OCI-LY1 (cell line): ENCODE measurements around the gene SFI1.
A peak's percentile ranks its signal among the peaks of the same experiment; 100 is the strongest.
"Not testable (repeated sequence)": the region's sequence is repeated elsewhere in the genome, so short reads cannot be mapped to it uniquely, and the experiment has no call there.

Experiments
- H2AFZ ChIP-seq: fragments of 200-600 bp; sonication (generic), shearing (Covaris generic); 2 replicates; pipeline ENCODE4 v1.6.0; 2014; ENCODE audit warnings: antibody characterized with exemption, mild to moderate bottlenecking, low read length
- H3F3A ChIP-seq: fragments of 200-600 bp; sonication (generic), shearing (Covaris generic); 2 replicates; pipeline ENCODE4 v1.6.0; 2014; ENCODE audit warnings: mild to moderate bottlenecking, antibody characterized with exemption, low read length, moderate library complexity; ENCODE audit not compliant: insufficient read depth
- H3K27ac ChIP-seq: fragments of 200-600 bp; sonication (generic); 2 replicates; pipeline ENCODE4 v1.5.1; 2014; ENCODE audit warnings: low read length, mixed run types, mild to moderate bottlenecking, low read depth; ENCODE audit not compliant: poor library complexity, severe bottlenecking
- H3K27me3 ChIP-seq: fragments of 200-600 bp; sonication (generic); 2 replicates; pipeline ENCODE4 v1.6.0; 2014; ENCODE audit warnings: antibody characterized with exemption, mild to moderate bottlenecking, low read length, moderate library complexity; ENCODE audit not compliant: insufficient read depth
- H3K36me3 ChIP-seq: fragments of 200-600 bp; sonication (generic); 2 replicates; pipeline ENCODE4 v1.6.1; 2014; ENCODE audit warnings: mild to moderate bottlenecking, antibody characterized with exemption, low read length, moderate library complexity, mixed read lengths; ENCODE audit not compliant: insufficient read depth
- H3K4me1 ChIP-seq: fragments of 200-600 bp; sonication (generic); 2 replicates; pipeline ENCODE4 v1.5.1; 2014; ENCODE audit warnings: mild to moderate bottlenecking, low read length, moderate library complexity; ENCODE audit not compliant: insufficient read depth, severe bottlenecking
- H3K4me2 ChIP-seq: fragments of 200-600 bp; sonication (generic), shearing (Covaris generic); 2 replicates; pipeline ENCODE4 v1.6.1; 2014; ENCODE audit warnings: low read length
- H3K4me3 ChIP-seq: fragments of 200-600 bp; sonication (generic); 2 replicates; pipeline ENCODE4 v1.5.1; 2014; ENCODE audit warnings: low read length, low read depth, mild to moderate bottlenecking, mixed read lengths; ENCODE audit not compliant: poor library complexity, severe bottlenecking
- H3K79me2 ChIP-seq: fragments of 200-600 bp; shearing (Covaris generic); 2 replicates; pipeline ENCODE4 v1.6.1; 2016; ENCODE audit warnings: mixed run types, low read length, mixed read lengths; ENCODE audit not compliant: insufficient read depth
- H3K9ac ChIP-seq: fragments of 200-600 bp; sonication (generic), shearing (Covaris generic); 2 replicates; pipeline ENCODE4 v1.6.1; 2014; ENCODE audit warnings: mild to moderate bottlenecking, low read length, mixed read lengths
- H3K9me2 ChIP-seq: fragments of 200-600 bp; sonication (generic), shearing (Covaris generic); 2 replicates; pipeline ENCODE4 v1.6.1; 2014; ENCODE audit warnings: low read depth, mild to moderate bottlenecking, low read length, mixed read lengths
- H3K9me3 ChIP-seq: fragments of 200-600 bp; shearing (Covaris generic); 2 replicates; pipeline ENCODE4 v1.6.1; 2014; ENCODE audit warnings: low read length, mixed read lengths
- H4K20me1 ChIP-seq: fragments of 200-600 bp; sonication (generic), shearing (Covaris generic); 2 replicates; pipeline ENCODE4 v1.6.0; 2016; ENCODE audit warnings: mild to moderate bottlenecking, low read length; ENCODE audit not compliant: insufficient read depth
- CTCF ChIP-seq: fragments of 200-600 bp; sonication (generic), shearing (Covaris generic); IDR thresholded peaks from 2 replicates; pipeline ENCODE4 v1.5.1; 2017; ENCODE audit warnings: mild to moderate bottlenecking, antibody characterized with exemption, low read length, moderate library complexity, mixed read lengths
- EZH2 ChIP-seq: fragments of 200-600 bp; sonication (generic), shearing (Covaris generic); IDR thresholded peaks from 2 replicates; pipeline ENCODE4 v1.8.0; 2017; ENCODE audit warnings: borderline replicate concordance, mixed run types, mild to moderate bottlenecking, antibody characterized with exemption, low read length, moderate library complexity, mixed read lengths

SFI1 gene

GRCh38 chr22:31654408-31654807 is 158.1 kb downstream of the SFI1 start:
- H3K9me3 ChIP-seq: no peaks in the 10 kb centered on the region
- H3K9me2 ChIP-seq: no peaks in the 10 kb centered on the region
- no peak overlapping the region for H2AFZ ChIP-seq
- no peaks in the 10 kb centered on the region for H3F3A ChIP-seq
- no peaks in the 10 kb centered on the region for H4K20me1 ChIP-seq
- peaks cover 43% of the 10 kb centered on the region for H3K4me1 ChIP-seq
- H3K36me3 ChIP-seq: peaks cover 5% of the 10 kb centered on the region; the same call in 1 of the 2 replicates
- peaks cover 66% of the 10 kb centered on the region for H3K79me2 ChIP-seq
- no peak overlapping the region; the same call in 1 of the 2 replicates for H3K9ac ChIP-seq
- peak overlapping the region; percentile 32 for H3K4me3 ChIP-seq
- peak overlapping the region; percentile 45; the same call in 1 of the 2 replicates for H3K4me2 ChIP-seq
- H3K27ac ChIP-seq: peak overlapping the region; percentile 66
- TF ChIP-seq EZH2 (no peak), CTCF (no peak)
- no peaks in the 10 kb centered on the region for H3K27me3 ChIP-seq

GRCh38 chr22:31659246-31659645 is 162.9 kb downstream of the SFI1 start:
- H3K36me3 ChIP-seq: no peaks in the 10 kb centered on the region; the same call in 1 of the 2 replicates
- no peak overlapping the region for H3K27ac ChIP-seq
- H2AFZ ChIP-seq: no peak overlapping the region

GRCh38 chr22:31660860-31661341 is 164.6 kb downstream of the SFI1 start:
- peaks cover 47% of the 10 kb centered on the region for H3K79me2 ChIP-seq
- H2AFZ ChIP-seq: not testable (repeated sequence)
- H3K4me1 ChIP-seq: peaks cover 34% of the 10 kb centered on the region

More at GRCh38 chr22:31659246-31659645, 162.9 kb downstream of the SFI1 start:
- no peak overlapping the region for H3K4me3 ChIP-seq
- H3K4me2 ChIP-seq: no peak overlapping the region
- H3K9me2 ChIP-seq: no peaks in the 10 kb centered on the region
- H3K79me2 ChIP-seq: peaks cover 58% of the 10 kb centered on the region
- H3K9me3 ChIP-seq: no peaks in the 10 kb centered on the region
- H3K9ac ChIP-seq: no peak overlapping the region
- H3K4me1 ChIP-seq: peaks cover 34% of the 10 kb centered on the region
- H3K27me3 ChIP-seq: no peaks in the 10 kb centered on the region
- TF ChIP-seq EZH2 (no peak), CTCF (no peak)
- no peaks in the 10 kb centered on the region for H4K20me1 ChIP-seq
- H3F3A ChIP-seq: no peaks in the 10 kb centered on the region

More at GRCh38 chr22:31660860-31661341, 164.6 kb downstream of the SFI1 start:
- Histone ChIP-seq H3K9ac (peak overlapping the region; percentile 73), H3K4me3 (peak overlapping the region; percentile 84), H3K27ac (peak overlapping the region; percentile 82), H3K4me2 (peak overlapping the region; percentile 93)
- not testable (repeated sequence) for H4K20me1 ChIP-seq, H3K9me3 ChIP-seq, H3K36me3 ChIP-seq, H3K9me2 ChIP-seq, H3F3A ChIP-seq, H3K27me3 ChIP-seq
